HG03342 (cell line): ENCODE results near the gene OR4C5.
"Not testable (repeated sequence)": the region's sequence is repeated elsewhere in the genome, so short reads cannot be mapped to it uniquely, and the experiment has no call there.

Source experiments
- ATAC-seq: cut with Tn5 transposase; IDR thresholded peaks from one replicate; pipeline ENCODE4 v1.9.1; 2021; ENCODE audit warnings: mild to moderate bottlenecking, moderate library complexity; ENCODE audit not compliant: unreplicated experiment

The OR4C5 gene

DNA sequence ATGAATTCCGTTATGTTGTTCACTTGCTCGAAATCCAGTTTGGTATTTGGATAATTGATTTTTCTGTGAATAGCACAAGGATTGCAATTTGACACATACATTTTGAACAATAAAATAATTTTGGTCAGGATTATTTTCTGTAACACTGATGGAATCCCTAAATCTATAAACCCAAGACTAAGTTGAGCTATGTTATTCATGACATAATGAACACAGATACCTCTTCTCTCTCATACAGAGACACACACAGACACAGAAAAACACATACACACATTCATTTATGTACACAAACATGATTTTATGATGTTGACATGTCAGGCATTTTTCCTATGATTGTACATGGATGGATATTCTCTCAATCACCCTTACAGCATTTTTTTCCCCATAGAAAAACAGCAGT, at the start of gene OR4C5:
Gene OR4C5, minus strand, starts transcription at position 101 of the 400 bp plus-strand sequence. Its CDS starts 0 bp downstream, at position 101.
- ATAC-seq, result no peak

- ATAC-seq, result no peak
Measured at GRCh38 chr11:48384670-48385069, 18.4 kb upstream of the OR4C5 start.

- not testable (repeated sequence) for ATAC-seq
Measured at GRCh38 chr11:48384151-48384550, 17.9 kb upstream of the OR4C5 start.

DNA sequence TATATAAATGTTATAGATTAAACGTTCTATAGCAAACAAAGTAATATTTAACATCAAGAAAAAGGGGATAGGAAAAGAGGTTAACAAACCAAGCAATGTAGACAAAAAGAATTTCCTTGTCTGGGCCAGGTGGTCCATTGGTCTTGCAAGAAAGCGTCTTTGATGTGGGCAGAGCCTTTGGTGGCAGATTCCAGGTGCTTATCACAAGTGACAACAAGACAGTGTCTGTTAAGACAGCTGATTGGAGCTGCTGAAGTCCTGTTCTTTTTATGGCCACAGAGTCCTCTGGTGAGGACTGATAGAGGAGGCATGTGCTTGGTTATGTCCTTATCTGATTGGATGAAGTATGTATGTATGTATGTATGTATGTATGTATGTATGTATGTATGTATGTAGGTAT, 5.0 kb downstream of the OR4C5 start:
- not testable (repeated sequence) for ATAC-seq

GRCh38 chr11:48354677-48355076, 11.6 kb downstream of the OR4C5 start:
- ATAC-seq, result no peak

- ATAC-seq, result no peak
Measured at GRCh38 chr11:48354013-48354412, 12.3 kb downstream of the OR4C5 start.

DNA sequence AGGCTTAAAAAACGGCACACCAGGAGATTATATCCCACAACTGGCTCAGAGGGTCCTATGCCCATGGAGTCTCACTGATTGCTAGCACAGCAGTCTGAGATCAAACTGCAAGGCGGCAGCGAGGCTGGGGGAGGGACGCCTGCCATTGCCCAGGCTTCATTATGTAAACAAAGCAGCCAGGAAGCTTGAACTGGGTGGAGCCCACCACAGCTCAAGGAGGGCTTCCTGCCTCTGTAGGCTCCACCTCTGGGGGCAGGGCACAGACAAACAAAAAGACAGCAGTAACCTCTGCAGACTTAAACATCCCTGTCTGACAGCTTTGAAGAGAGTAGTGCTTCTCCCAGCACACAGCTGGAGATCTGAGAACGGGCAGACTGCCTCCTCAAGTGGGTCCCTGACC, 20.0 kb downstream of the OR4C5 start:
- not testable (repeated sequence) for ATAC-seq

DNA sequence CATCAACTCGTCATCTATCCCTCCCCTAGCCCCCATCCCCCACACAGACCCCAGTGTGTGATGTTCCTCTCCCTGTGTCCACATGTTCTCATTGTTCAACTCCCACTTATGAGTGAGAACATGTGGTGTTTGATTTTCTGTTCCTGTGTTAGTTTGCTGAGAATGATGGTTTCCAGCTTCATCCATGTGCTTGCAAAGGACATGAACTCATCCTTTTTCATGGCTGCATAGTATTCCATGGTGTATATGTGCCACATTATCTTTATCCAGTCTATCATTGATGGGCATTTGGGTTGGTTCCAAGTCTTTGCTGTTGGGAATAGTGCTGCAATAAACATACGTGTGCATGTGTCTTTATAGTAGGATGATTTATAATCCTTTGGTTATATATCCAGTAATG, 23.8 kb downstream of the OR4C5 start:
- not testable (repeated sequence) for ATAC-seq

- ATAC-seq, result no peak
Measured at GRCh38 chr11:48341466-48341865, 24.8 kb downstream of the OR4C5 start.

GRCh38 chr11:48324620-48325019, 41.6 kb downstream of the OR4C5 start, which contains the start of gene OR4C3:
Gene OR4C3, plus strand, starts transcription at chr11:48324920. Its CDS starts 102 bp downstream, at chr11:48325022.
- ATAC-seq, result not testable (repeated sequence)

DNA sequence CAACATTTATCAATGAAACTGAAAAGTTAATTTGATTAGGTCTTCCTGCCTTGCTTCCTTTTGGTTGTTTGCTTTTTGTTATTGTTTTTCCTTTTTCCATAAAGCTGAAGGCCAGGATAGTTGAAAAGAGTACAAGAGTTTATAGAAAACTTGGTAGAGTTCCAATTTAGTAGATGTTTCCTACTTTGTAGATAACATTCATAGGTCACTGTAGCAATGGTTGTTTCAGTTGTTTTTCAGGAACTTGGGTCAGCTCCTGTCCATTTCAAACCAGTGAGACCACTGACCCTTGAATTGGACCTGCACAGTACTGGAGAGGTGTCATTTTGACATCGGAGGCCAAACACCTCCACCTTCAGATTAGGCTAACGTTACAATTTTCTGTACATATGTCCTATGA, 46.5 kb downstream of the OR4C5 start:
- ATAC-seq, result not testable (repeated sequence)
